H1 (cell line): ENCODE data around the gene PPP1R12B. TPM values are rescaled to one million over a fixed set of nuclear protein-coding genes. Genes with fewer than 3 reads are reported as not detected.
"Not testable (repeated sequence)": the region's sequence is repeated elsewhere in the genome, so short reads cannot be mapped to it uniquely, and the experiment has no call there.

Source experiments
- CTCF ChIA-PET: fragments of 300-600 bp; sonication (Branson Sonifier 250); formaldehyde crosslinking; loops from one replicate; lab custom pipeline; 2021; ENCODE audit not compliant: partially characterized antibody; lab: Charles Lee
- POLR2A ChIA-PET: fragments of 300-600 bp; sonication (Branson Sonifier 250); formaldehyde crosslinking; loops from one replicate; lab custom pipeline; 2021; ENCODE audit warnings: inconsistent platforms; ENCODE audit not compliant: partially characterized antibody; lab: Charles Lee
- DNase-seq, 2 experiments: peaks; one replicate each; pipeline versions ENCODE4 v3.0.0 to v3.0.0-alpha.2; 2010 to 2022; ENCODE audit warnings: low spot score in 2 of 2, low read depth in 1 of 2, mixed read lengths in 1 of 2
- FAIRE-seq: peaks from 2 replicates; lab custom pipeline; 2011; peaks lifted over from hg19 to GRCh38; lab: Jason Lieb, UNC
- H2AFZ ChIP-seq: 2 replicates; pipeline ENCODE4 v1.8.1; 2012; ENCODE audit warnings: low read length, inconsistent platforms
- H2AK5ac ChIP-seq: 2 replicates; pipeline ENCODE4 v1.6.1; 2013; ENCODE audit warnings: low read depth, low read length
- H2BK120ac ChIP-seq: replicated peaks from 2 replicates; pipeline ENCODE3; 2013; ENCODE audit warnings: low read depth, low read length, inconsistent platforms
- H2BK12ac ChIP-seq: 2 replicates; pipeline ENCODE4 v1.6.1; 2013; ENCODE audit warnings: low read depth, low read length
- H2BK15ac ChIP-seq: 2 replicates; pipeline ENCODE4 v1.6.1; 2013; ENCODE audit warnings: low read length
- H2BK20ac ChIP-seq: 2 replicates; pipeline ENCODE4 v1.6.1; 2013; ENCODE audit warnings: low read length
- H2BK5ac ChIP-seq: 2 replicates; pipeline ENCODE4 v1.6.1; 2013; ENCODE audit warnings: low read depth, low read length
- H3K14ac ChIP-seq: 2 replicates; pipeline ENCODE4 v1.6.1; 2013; ENCODE audit warnings: inconsistent platforms; ENCODE audit not compliant: insufficient read length
- H3K18ac ChIP-seq: 2 replicates; pipeline ENCODE4 v1.6.1; 2013; ENCODE audit warnings: low read length; ENCODE audit errors: extremely low read depth
- H3K23ac ChIP-seq: 2 replicates; pipeline ENCODE4 v1.6.1; 2013; ENCODE audit warnings: inconsistent platforms; ENCODE audit not compliant: insufficient read length
- H3K23me2 ChIP-seq: 2 replicates; pipeline ENCODE4 v1.6.1; 2013; ENCODE audit warnings: low read depth, low read length
- H3K27ac ChIP-seq: 2 replicates; pipeline ENCODE4 v1.6.1; 2011; ENCODE audit warnings: low read depth, low read length, inconsistent platforms
- H3K27me3 ChIP-seq, 4 experiments: replicated peaks in 1 of 4; 1 replicate in 1 of 4; 2 replicates in 3 of 4; pipeline versions ENCODE4 v1.6.1 to v1.8.1; 2011 to 2013; ENCODE audit warnings: low read length in 3 of 4, mild to moderate bottlenecking in 3 of 4, inconsistent platforms in 2 of 4, mixed read lengths in 2 of 4, moderate library complexity in 1 of 4; ENCODE audit not compliant: control insufficient read depth in 3 of 4, insufficient read depth in 3 of 4; ENCODE audit errors: extremely low read depth in 1 of 4
- H3K36me3 ChIP-seq, 4 experiments: 2 replicates each; pipeline versions ENCODE4 v1.6.1 to v1.8.1; 2011 to 2013; ENCODE audit warnings: mild to moderate bottlenecking in 4 of 4, low read length in 3 of 4, moderate library complexity in 2 of 4, control low read depth in 1 of 4, inconsistent platforms in 1 of 4; ENCODE audit not compliant: insufficient read depth in 4 of 4, control insufficient read depth in 2 of 4
- H3K4ac ChIP-seq: replicated peaks from 2 replicates; pipeline ENCODE3; 2013; ENCODE audit warnings: low read length, low read depth, mixed read lengths, inconsistent platforms; ENCODE audit not compliant: insufficient read length
- H3K4me1 ChIP-seq, 4 experiments: replicated peaks in 1 of 4; 1 replicate in 1 of 4; 2 replicates in 3 of 4; pipeline versions ENCODE4 v1.6.1 to v1.8.1; 2011 to 2013; ENCODE audit warnings: low read length in 3 of 4, inconsistent platforms in 2 of 4, mixed read lengths in 1 of 4; ENCODE audit not compliant: insufficient read depth in 4 of 4, control insufficient read depth in 3 of 4
- H3K4me2 ChIP-seq, 2 experiments: 2 replicates each; pipeline versions ENCODE4 v1.6.1 to v1.8.1; 2011 to 2013; ENCODE audit warnings: low read depth in 2 of 2, low read length in 2 of 2, control low read depth in 1 of 2, inconsistent platforms in 1 of 2, mild to moderate bottlenecking in 1 of 2; ENCODE audit not compliant: insufficient read depth in 1 of 2
- H3K4me3 ChIP-seq, 4 experiments: fragments of 200-600, 300-600 bp in 1 of 4; sonication (generic), shearing (Covaris generic), sonication (Bioruptor Twin) in 1 of 4; 2 replicates each; pipeline versions ENCODE4 v1.5.1 to v1.8.1; 2011 to 2016; ENCODE audit warnings: low read length in 4 of 4, low read depth in 3 of 4, control low read depth in 2 of 4, inconsistent platforms in 2 of 4, mild to moderate bottlenecking in 2 of 4, mixed read lengths in 1 of 4, moderate library complexity in 1 of 4; ENCODE audit not compliant: insufficient read depth in 2 of 4; ENCODE audit errors: extremely low read depth in 1 of 4
- H3K56ac ChIP-seq: replicated peaks from 2 replicates; pipeline ENCODE3; 2013; ENCODE audit warnings: low read depth, mild to moderate bottlenecking, mixed read lengths, low read length, inconsistent platforms; ENCODE audit not compliant: insufficient read length
- H3K79me1 ChIP-seq: 2 replicates; pipeline ENCODE4 v1.6.1; 2013; ENCODE audit warnings: low read depth, low read length, control low read depth
- H3K79me2 ChIP-seq, 2 experiments: 2 replicates each; pipeline versions ENCODE4 v1.6.1 to v1.8.1; 2012 to 2013; ENCODE audit warnings: low read length in 2 of 2, mild to moderate bottlenecking in 2 of 2, inconsistent platforms in 1 of 2; ENCODE audit not compliant: insufficient read depth in 2 of 2, control insufficient read depth in 1 of 2
- H3K9ac ChIP-seq, 4 experiments: replicated peaks in 1 of 4; 1 replicate in 1 of 4; 2 replicates in 3 of 4; pipeline versions ENCODE4 v1.6.1 to v1.8.1; 2011 to 2013; ENCODE audit warnings: low read depth in 3 of 4, low read length in 3 of 4, control low read depth in 2 of 4, mild to moderate bottlenecking in 2 of 4, moderate library complexity in 2 of 4, inconsistent platforms in 1 of 4; ENCODE audit errors: extremely low read depth in 1 of 4
- H3K9me3 ChIP-seq, 2 experiments: 2 replicates each; pipeline versions ENCODE4 v1.6.1 to v1.8.1; 2012 to 2013; ENCODE audit warnings: mild to moderate bottlenecking in 2 of 2, moderate library complexity in 2 of 2, control low read depth in 1 of 2, inconsistent platforms in 1 of 2, low read depth in 1 of 2, low read length in 1 of 2, mixed read lengths in 1 of 2; ENCODE audit not compliant: insufficient read depth in 2 of 2
- H4K20me1 ChIP-seq, 2 experiments: replicated peaks in 1 of 2; 2 replicates each; pipeline versions ENCODE3 to v1.8.1; 2011 to 2013; ENCODE audit warnings: inconsistent platforms in 2 of 2, low read length in 2 of 2, mild to moderate bottlenecking in 1 of 2; ENCODE audit not compliant: insufficient read depth in 2 of 2, control insufficient read depth in 1 of 2
- H4K5ac ChIP-seq: 2 replicates; pipeline ENCODE4 v1.6.1; 2013; ENCODE audit warnings: low read length, low read depth, mixed read lengths, inconsistent platforms; ENCODE audit not compliant: insufficient read length
- H4K8ac ChIP-seq: 2 replicates; pipeline ENCODE4 v1.8.0; 2013; ENCODE audit warnings: mild to moderate bottlenecking, moderate library complexity, low read length, inconsistent platforms; ENCODE audit not compliant: insufficient read depth; ENCODE audit errors: extremely low read depth
- H4K91ac ChIP-seq: replicated peaks from 2 replicates; pipeline ENCODE3; 2013; ENCODE audit warnings: low read length, mixed read lengths, inconsistent platforms; ENCODE audit not compliant: insufficient read length
- WGBS, 2 experiments: shearing (Covaris generic) in 1 of 2; methylation state at CpG; one replicate each; pipeline versions ENCODE4 v1.1.6 to v1.1.7; 2013 to 2015; ENCODE audit warnings: low lambda C conversion rate in 2 of 2, mixed read lengths in 2 of 2, inconsistent platforms in 1 of 2, low coverage in 1 of 2, missing lambda C conversion rate in 1 of 2; ENCODE audit not compliant: insufficient replicate concordance in 2 of 2, insufficient coverage in 1 of 2, insufficient read length in 1 of 2; ENCODE audit errors: extremely low coverage in 1 of 2, missing lambda C conversion rate in 1 of 2; 5-methylcytosine and 5-hydroxymethylcytosine counted together
- polyA plus RNA-seq, 7 experiments: library from polyadenylated mRNA; depleted of rRNA in 3 of 7; stranded (reverse) in 5 of 7; unstranded in 2 of 7; fragments of >200 nt in 5 of 7; fragments of 200-250 nt in 2 of 7; gene quantifications; 1 replicate in 5 of 7; 2 replicates in 1 of 7; 4 replicates in 1 of 7; pipeline versions ENCODE4 v1.2.1 to v1.2.3, GENCODE V29; 2011 to 2013; ENCODE audit warnings: missing spikeins in 2 of 7, mixed read lengths in 2 of 7
- total RNA-seq: library from RNA; stranded (reverse); fragmentation: NEBNext Ultra II Directional; extraction: Animal tissue kit (Norgen Biotek cat#: 25700); gene quantifications from 2 replicates; pipeline ENCODE4 v1.2.1, GENCODE V29; 2021

Gene PPP1R12B
- total and polyA plus RNA-seq, 2 of the 8 experiments (the other 6 are each of a cell fraction or from before 2014, with no cell fraction given), result 7.9 to 18.7 TPM

- not testable (repeated sequence) for H3K56ac ChIP-seq, H3K4ac ChIP-seq, H3K23me2 ChIP-seq, H4K91ac ChIP-seq, H3K79me1 ChIP-seq, H2BK20ac ChIP-seq, H3K36me3 ChIP-seq, H3K27ac ChIP-seq, H2BK15ac ChIP-seq, H3K14ac ChIP-seq, H2AFZ ChIP-seq, H3K18ac ChIP-seq, H3K23ac ChIP-seq, H3K4me1 ChIP-seq, FAIRE-seq, H2BK5ac ChIP-seq, H2BK12ac ChIP-seq, H3K9ac ChIP-seq, H4K20me1 ChIP-seq, H3K4me2 ChIP-seq, H2AK5ac ChIP-seq, H3K27me3 ChIP-seq, H4K5ac ChIP-seq, H2BK120ac ChIP-seq, H3K4me3 ChIP-seq, DNase-seq, H4K8ac ChIP-seq, H3K9me3 ChIP-seq
- WGBS, 2 experiments, result 93% methylated on average over 11 of the region's 11 CpGs; no CpG with 5 or more reads in 1 of the 2 experiments
- H3K79me2 ChIP-seq, result peaks cover 0 to 30% of the 10 kb centered on the region in 2 experiments; a peak in 3 of 4 replicates
- ChIA-PET CTCF (interaction anchor here (0.6 kb wide), 1 partner anchor 360 kb away, joined by 3 read pairs; no protein-coding TSS in a partner anchor), POLR2A (interaction anchor here (1.1 to 1.9 kb wide), 2 partner anchors 9 to 11 kb away, joined by 3 to 4 read pairs; partner anchors contain the start of gene UBE2T)
These were observed 4.2 kb downstream of the PPP1R12B start for GRCh38 chr1:202352583-202353197.
